K562 (cell line): ENCODE results near the gene GIPC3. TPM values are rescaled to one million over a fixed set of nuclear protein-coding genes. Genes with fewer than 3 reads are reported as not detected.

Experiments used
- ATAC-seq: fragments of 200-7000 bp; cut with Tn5 transposase; 3 replicates; pipeline ENCODE4 v1.9.1; 2020; ENCODE audit warnings: moderate library complexity
- BruUV-seq: library from RNA; stranded (reverse); fragments of 400-500 nt; replicated peaks from 2 replicates; lab custom pipeline; 2021; lab: Mats Ljungman, UMichigan
- CTCF ChIA-PET: fragments of 300-600 bp; formaldehyde crosslinking; extraction: SDS; loops from one replicate; lab custom pipeline; 2021; ENCODE audit warnings: low intra/inter-chr PET ratio; lab: Yijun Ruan, JAX
- POLR2A ChIA-PET: fragments of 300-600, 350-650 bp; sonication (Branson Sonifier 250); formaldehyde crosslinking; extraction: SDS; loops from one replicate; lab custom pipeline; 2021; ENCODE audit warnings: antibody characterized with exemption, inconsistent platforms; lab: Yijun Ruan, JAX
- DNase-seq, 4 experiments: peaks; one replicate each; pipeline versions ENCODE4 v3.0.0 to v3.0.0-alpha.2; 2011 to 2018; ENCODE audit warnings: low spot score in 3 of 4, mixed read lengths in 3 of 4; ENCODE audit errors: extremely low read depth in 1 of 4
- FAIRE-seq: peaks from 2 replicates; lab custom pipeline; 2011; peaks lifted over from hg19 to GRCh38; lab: Jason Lieb, UNC
- H2AFZ ChIP-seq: 2 replicates; pipeline ENCODE4 v1.6.0; 2011; ENCODE audit warnings: low read depth, low read length, control low read depth, inconsistent platforms
- H3K27ac ChIP-seq: fragments of 200-600 bp; 3 replicates; pipeline ENCODE4 v1.8.0; 2011; ENCODE audit warnings: low read depth, mild to moderate bottlenecking, control low read depth, inconsistent platforms, low read length, moderate library complexity, mixed read lengths; ENCODE audit errors: extremely low read depth
- H3K27me3 ChIP-seq, 2 experiments: fragments of 300-600 bp in 1 of 2; 2 replicates in 1 of 2; 3 replicates in 1 of 2; pipeline versions ENCODE4 v1.6.0 to v1.8.0; 2011; ENCODE audit warnings: inconsistent platforms in 2 of 2, low read length in 2 of 2, mild to moderate bottlenecking in 1 of 2, mixed read lengths in 1 of 2, moderate library complexity in 1 of 2; ENCODE audit not compliant: control insufficient read depth in 2 of 2, insufficient read depth in 2 of 2
- H3K36me3 ChIP-seq: fragments of 300-600 bp; 3 replicates; pipeline ENCODE4 v1.8.0; 2011; ENCODE audit warnings: mild to moderate bottlenecking, low read length, inconsistent platforms; ENCODE audit not compliant: control insufficient read depth, insufficient read depth
- H3K4me1 ChIP-seq, 2 experiments: fragments of 200-600 bp in 1 of 2; replicated peaks in 1 of 2; 2 replicates in 1 of 2; 3 replicates in 1 of 2; pipeline versions ENCODE4 v1.5.1 to v1.8.0; 2011; ENCODE audit warnings: inconsistent platforms in 2 of 2, low read length in 2 of 2, mild to moderate bottlenecking in 1 of 2, mixed read lengths in 1 of 2, moderate library complexity in 1 of 2; ENCODE audit not compliant: control insufficient read depth in 2 of 2, insufficient read depth in 2 of 2
- H3K4me2 ChIP-seq: 2 replicates; pipeline ENCODE4 v1.6.1; 2011; ENCODE audit warnings: low read length, control low read depth, inconsistent platforms, mixed read lengths; ENCODE audit not compliant: insufficient read depth
- H3K4me3 ChIP-seq: fragments of 200-600 bp; sonication (generic), shearing (Covaris generic); 2 replicates; pipeline ENCODE4 v1.5.1; 2016; ENCODE audit warnings: control low read depth, inconsistent platforms
- H3K79me2 ChIP-seq: fragments of 200-600 bp; 3 replicates; pipeline ENCODE4 v1.8.0; 2011; ENCODE audit warnings: low read length, inconsistent platforms; ENCODE audit not compliant: control insufficient read depth, insufficient read depth
- H3K9ac ChIP-seq, 2 experiments: 2 replicates each; pipeline versions ENCODE4 v1.6.0 to v1.6.1; 2011; ENCODE audit warnings: low read depth in 2 of 2, low read length in 2 of 2, control low read depth in 1 of 2, inconsistent platforms in 1 of 2, mild to moderate bottlenecking in 1 of 2, mixed read lengths in 1 of 2; ENCODE audit not compliant: insufficient read depth in 1 of 2
- H3K9me1 ChIP-seq: one replicate; pipeline ENCODE4 v1.6.0; 2011; ENCODE audit warnings: inconsistent platforms, mild to moderate bottlenecking, low read length, moderate library complexity; ENCODE audit not compliant: control insufficient read depth, insufficient read depth
- H3K9me3 ChIP-seq: replicated peaks from 2 replicates; pipeline ENCODE4 v1.5.1; 2011; ENCODE audit warnings: low read depth, low read length, inconsistent platforms; ENCODE audit not compliant: control insufficient read depth, insufficient read depth
- H4K20me1 ChIP-seq: replicated peaks from 2 replicates; pipeline ENCODE4 v1.6.1; 2011; ENCODE audit warnings: low read length, inconsistent platforms, mixed read lengths; ENCODE audit not compliant: control insufficient read depth, insufficient read depth
- AFF4 ChIP-seq: sonication (generic); formaldehyde crosslinking; IDR thresholded peaks from 2 replicates; pipeline ENCODE4 v1.8.0; 2023; ENCODE audit warnings: mild to moderate bottlenecking, missing genetic modification reagents
- CLOCK ChIP-seq: fragments of 250-450 bp; sonication (Bioruptor Pico); IDR thresholded peaks from 2 replicates; pipeline ENCODE4 v1.4.0; 2020; ENCODE audit warnings: mild to moderate bottlenecking, moderate library complexity, borderline replicate concordance
- DIDO1 ChIP-seq: fragments of 450-650 bp; IDR thresholded peaks from 2 replicates; pipeline ENCODE4 v1.6.1; 2016; ENCODE audit warnings: low read depth, missing biosample characterization, missing genetic modification characterization
- HDAC3 ChIP-seq: fragments of 450-650 bp; IDR thresholded peaks from 2 replicates; pipeline ENCODE4 v1.6.1; 2018; ENCODE audit warnings: borderline replicate concordance, mild to moderate bottlenecking, moderate library complexity; ENCODE audit not compliant: partially characterized antibody
- HOMEZ ChIP-seq: fragments of 250-450 bp; sonication (Bioruptor Pico); IDR thresholded peaks from 2 replicates; pipeline ENCODE4 v1.4.0; 2020; ENCODE audit warnings: mild to moderate bottlenecking, moderate library complexity
- NRF1 ChIP-seq, 2 experiments: fragments of 450-650 bp; IDR thresholded peaks in 1 of 2; conservative IDR thresholded peaks in 1 of 2; 2 replicates each; pipeline ENCODE4 v1.6.1; 2014; ENCODE audit warnings: mild to moderate bottlenecking in 2 of 2
- THRB ChIP-seq: fragments of 450-650 bp; formaldehyde crosslinking; conservative IDR thresholded peaks from 2 replicates; pipeline ENCODE4 v1.4.0; 2022; ENCODE audit warnings: mild to moderate bottlenecking, missing genetic modification characterization
- ZNF224 ChIP-seq: sonication (generic); formaldehyde crosslinking; IDR thresholded peaks from 2 replicates; pipeline ENCODE4 v1.8.0; 2022; ENCODE audit warnings: mild to moderate bottlenecking, missing genetic modification reagents
- ZNF639 ChIP-seq, 2 experiments: fragments of 200-800 bp in 1 of 2; sonication (Bioruptor generic) in 1 of 2; sonication (generic) in 1 of 2; formaldehyde crosslinking in 1 of 2; IDR thresholded peaks in 1 of 2; conservative IDR thresholded peaks in 1 of 2; 2 replicates each; pipeline versions ENCODE4 v1.5.0 to v1.6.1; 2016 to 2020; ENCODE audit warnings: missing compliant biosample characterization in 1 of 2, missing genetic modification characterization in 1 of 2, missing genetic modification reagents in 1 of 2
- WGBS: fragments of 100-300 bp; shearing (Covaris generic); methylation state at CpG from one replicate; pipeline ENCODE4 v1.1.6; 2016; ENCODE audit warnings: low coverage, mixed read lengths; ENCODE audit not compliant: insufficient coverage; ENCODE audit errors: missing lambda C conversion rate; 5-methylcytosine and 5-hydroxymethylcytosine counted together
- in situ Hi-C: fragments of 300-500 bp; cut with MboI; formaldehyde crosslinking; loops from 4 replicates; pipeline ENCODE4 v1.15.0; 2018; ENCODE audit warnings: inconsistent platforms, mixed read lengths
- intact Hi-C: fragments of 100-400 bp; cut with micrococcal nuclease; formaldehyde crosslinking; loops from 2 replicates; pipeline ENCODE4 v1.14.2; 2022
- polyA plus RNA-seq, 8 experiments: library from polyadenylated mRNA; depleted of rRNA in 4 of 8; stranded (reverse) in 5 of 8; unstranded in 3 of 8; fragments of >200 nt; fragmentation: Nextera tagmentation in 2 of 8; fragmentation: Illumina TruSeq in 1 of 8; extraction: Ambion mirVana in 2 of 8; extraction: Trizol in 1 of 8; gene quantifications; 2 replicates each; pipeline versions ENCODE4 v1.2.1 to v1.2.3, GENCODE V29; 2011 to 2014; ENCODE audit warnings: inconsistent platforms in 1 of 8, missing spikeins in 1 of 8
- total RNA-seq, 7 experiments: library from RNA; depleted of rRNA in 6 of 7; stranded (reverse); fragments of >200 nt in 6 of 7; fragmentation: Illumina TruSeq in 2 of 7; extraction: Trizol in 2 of 7; gene quantifications; 2 replicates each; pipeline versions ENCODE4 v1.2.1 to v1.2.3, GENCODE V29; 2011 to 2021; ENCODE audit warnings: low replicate concordance in 1 of 7

The GIPC3 gene
- total and polyA plus RNA-seq, 9 of the 15 experiments (the other 6 are each of a cell fraction or from before 2014, with no cell fraction given) = 0.03 to 3.6 (median 1.5) TPM; not detected in 1

- 75% methylated on average over 6 of the region's 17 CpGs for WGBS
- H3K79me2 ChIP-seq = no peaks in the 10 kb centered on the region
- H3K27me3 ChIP-seq = no peaks in the 10 kb centered on the region
- DNase-seq = no peak
- POLR2A ChIA-PET = no interaction called here
- no peak overlapping the region for H3K4me3 ChIP-seq
- FAIRE-seq = no peak
- no peak overlapping the region for H3K27ac ChIP-seq
- in situ Hi-C loops = no loop called here
- CTCF ChIA-PET = no interaction called here
- peaks cover 0 to 51% of the 10 kb centered on the region in 2 experiments; a peak in 3 of 5 replicates for H3K4me1 ChIP-seq
- H3K9ac ChIP-seq = peak overlapping the region in 1 of 2 experiments; percentile 40; a peak in 1 of 4 replicates
- H3K4me2 ChIP-seq = no peak overlapping the region
- peaks cover 7% of the 10 kb centered on the region; the same call in 1 of the 2 replicates for H4K20me1 ChIP-seq
- no peak for ATAC-seq
- H2AFZ ChIP-seq = no peak overlapping the region
- H3K36me3 ChIP-seq = peaks cover 40% of the 10 kb centered on the region; the same call in 1 of the 3 replicates
- H3K9me3 ChIP-seq = no peaks in the 10 kb centered on the region
- no TSS peak for BruUV-seq
- peaks cover 4% of the 10 kb centered on the region for H3K9me1 ChIP-seq
- intact Hi-C loops = no loop called here
- TF ChIP-seq CLOCK (CRISPR knock-in tag) (no peak), AFF4 (no peak), HDAC3 (no peak), HOMEZ (CRISPR knock-in tag) (no peak), ZNF639 (CRISPR knock-in tag; conservative IDR thresholded peaks at IDR 0.05 in 1 of 2, IDR thresholded peaks at IDR 0.05 in 1 of 2) (no peak), NRF1 (conservative IDR thresholded peaks at IDR 0.05 in 1 of 2, IDR thresholded peaks at IDR 0.05 in 1 of 2) (no peak), DIDO1 (no peak), THRB (CRISPR knock-in tag) (no peak), ZNF224 (CRISPR knock-in tag) (no peak)
Observed at GRCh38 chr19:3642296-3642695, 57.0 kb downstream of the GIPC3 start.
